HG03460 (cell line): Measurements from ENCODE around the gene PLD5.

Experiments used
- ATAC-seq: cut with Tn5 transposase; IDR thresholded peaks from one replicate; pipeline ENCODE4 v1.9.1; 2021; ENCODE audit not compliant: unreplicated experiment

PLD5 gene

GRCh38 chr1:242524571-242525359, at the start of gene PLD5:
Gene PLD5, minus strand, starts transcription at chr1:242524697.
- no peak for ATAC-seq

- ATAC-seq, result no peak
These were observed 45.4 kb upstream of the PLD5 start for GRCh38 chr1:242569867-242570266.

GRCh38 chr1:242568666-242569065, 44.2 kb upstream of the PLD5 start:
- no peak for ATAC-seq

GRCh38 chr1:242567596-242567995, 43.1 kb upstream of the PLD5 start:
- ATAC-seq, result no peak

GRCh38 chr1:242556759-242557158, 32.3 kb upstream of the PLD5 start:
- ATAC-seq, result no peak

- no peak for ATAC-seq
These were observed 31.8 kb upstream of the PLD5 start for GRCh38 chr1:242556276-242556675.

- no peak for ATAC-seq
These were observed 30.1 kb upstream of the PLD5 start for GRCh38 chr1:242554577-242554976.

- no peak for ATAC-seq
These were observed 22.6 kb upstream of the PLD5 start for GRCh38 chr1:242546849-242547729.

GRCh38 chr1:242546441-242546840, 21.9 kb upstream of the PLD5 start:
- no peak for ATAC-seq

- no peak for ATAC-seq
These were observed 19.6 kb upstream of the PLD5 start for GRCh38 chr1:242544071-242544470.

- ATAC-seq, result no peak
These were observed 17.8 kb upstream of the PLD5 start for GRCh38 chr1:242542271-242542670.

- no peak for ATAC-seq
These were observed 11.5 kb upstream of the PLD5 start for GRCh38 chr1:242535986-242536385.

- no peak for ATAC-seq
These were observed 10.3 kb upstream of the PLD5 start for GRCh38 chr1:242534753-242535152.

GRCh38 chr1:242530761-242531160, 6.3 kb upstream of the PLD5 start:
- no peak for ATAC-seq

- no peak for ATAC-seq
These were observed 1.3 kb upstream of the PLD5 start for GRCh38 chr1:242525769-242526168.

- ATAC-seq, result no peak
These were observed 844 bp upstream of the PLD5 start for GRCh38 chr1:242525360-242525722.

- ATAC-seq, result no peak
These were observed 552 bp downstream of the PLD5 start for GRCh38 chr1:242523719-242524570.

GRCh38 chr1:242522996-242523718, 1.3 kb downstream of the PLD5 start:
- no peak for ATAC-seq

- ATAC-seq, result no peak
These were observed 2.1 kb downstream of the PLD5 start for GRCh38 chr1:242522304-242522945.

GRCh38 chr1:242515555-242515954, 8.9 kb downstream of the PLD5 start:
- no peak for ATAC-seq
